A673 (cell line): Measurements from ENCODE around the gene VOPP1. TPM values are rescaled to one million over a fixed set of nuclear protein-coding genes. Genes with fewer than 3 reads are reported as not detected.

Experiments used
- BruUV-seq: library from RNA; stranded (reverse); fragments of 400-500 nt; replicated peaks from 2 replicates; lab custom pipeline; 2021; lab: Mats Ljungman, UMichigan
- CTCF ChIA-PET: fragments of 300-600 bp; sonication (Branson Sonifier 250); formaldehyde crosslinking; loops from one replicate; lab custom pipeline; 2022; ENCODE audit warnings: antibody characterized with exemption; lab: Charles Lee
- POLR2A ChIA-PET: fragments of 300-600 bp; sonication (Branson Sonifier 250); formaldehyde crosslinking; loops from one replicate; lab custom pipeline; 2022; ENCODE audit warnings: antibody characterized with exemption; ENCODE audit not compliant: low non-redundant PET; lab: Charles Lee
- DNase-seq: peaks from one replicate; pipeline ENCODE4 v3.0.0-alpha.2; 2015; ENCODE audit warnings: low spot score
- H3K27ac ChIP-seq: fragments of 200-600 bp; sonication (generic); 2 replicates; pipeline ENCODE4 v1.5.1; 2016; ENCODE audit warnings: mixed run types, low read depth, mild to moderate bottlenecking, mixed read lengths, antibody characterized with exemption, low read length; ENCODE audit not compliant: poor library complexity, severe bottlenecking
- H3K27me3 ChIP-seq: fragments of 200-600 bp; sonication (generic); replicated peaks from 2 replicates; pipeline ENCODE4 v1.6.1; 2017; ENCODE audit warnings: mixed run types, low read depth, mild to moderate bottlenecking, mixed read lengths, antibody characterized with exemption, low read length; ENCODE audit not compliant: insufficient read depth, poor library complexity
- H3K36me3 ChIP-seq: fragments of 200-600 bp; sonication (generic); 2 replicates; pipeline ENCODE4 v1.6.1; 2016; ENCODE audit warnings: mixed run types, mild to moderate bottlenecking, mixed read lengths, antibody characterized with exemption, low read length; ENCODE audit not compliant: insufficient read depth, poor library complexity, severe bottlenecking
- H3K4me1 ChIP-seq: fragments of 200-600 bp; sonication (generic); 2 replicates; pipeline ENCODE4 v1.6.1; 2017; ENCODE audit warnings: mixed run types, mild to moderate bottlenecking, mixed read lengths, antibody characterized with exemption, low read length; ENCODE audit not compliant: insufficient read depth, poor library complexity, severe bottlenecking
- H3K4me3 ChIP-seq: fragments of 200-600 bp; sonication (generic); 2 replicates; pipeline ENCODE4 v1.5.1; 2016; ENCODE audit warnings: low read depth, mixed run types, mild to moderate bottlenecking, mixed read lengths, low read length; ENCODE audit not compliant: poor library complexity, severe bottlenecking
- H3K9me3 ChIP-seq: fragments of 200-600 bp; sonication (generic); 2 replicates; pipeline ENCODE4 v1.6.1; 2016; ENCODE audit warnings: mixed run types, low read depth, mild to moderate bottlenecking, mixed read lengths, antibody characterized with exemption, low read length; ENCODE audit not compliant: poor library complexity, severe bottlenecking
- EZH2 ChIP-seq: fragments of 200-600 bp; sonication (generic); IDR thresholded peaks from 2 replicates; pipeline ENCODE4 v1.6.1; 2017; ENCODE audit warnings: borderline replicate concordance, low read depth, mild to moderate bottlenecking, mixed read lengths, antibody characterized with exemption, low read length; ENCODE audit not compliant: poor library complexity, severe bottlenecking
- intact Hi-C: fragments of 100-400 bp; cut with micrococcal nuclease; formaldehyde crosslinking; loops from one replicate; pipeline ENCODE4 v1.10.0; 2022; ENCODE audit not compliant: unreplicated experiment
- total RNA-seq: library from RNA; stranded (reverse); gene quantifications from 2 replicates; pipeline ENCODE4 v1.2.3, GENCODE V29; 2021
- TF ChIP-seq, protein P1 (sequence below): fragments of 300-800, 200-600 bp; sonication (generic); conservative IDR thresholded peaks from 2 replicates; pipeline ENCODE4 v1.5.1; 2017; ENCODE audit warnings: low read depth, mild to moderate bottlenecking, antibody characterized with exemption, low read length, moderate library complexity, mixed read lengths

VOPP1 gene
- total RNA-seq, 1 experiment from 2014 or later: 49.6 TPM

GRCh38 chr7:55508221-55509011 lies 63.9 kb downstream of the VOPP1 start:
- no peak for DNase-seq
- ChIA-PET POLR2A (no interaction called here), CTCF (no interaction called here)
- H3K9me3 ChIP-seq: no peaks in the 10 kb centered on the region
- BruUV-seq: no TSS peak
- intact Hi-C loops: no loop called here
- H3K4me1 ChIP-seq: no peaks in the 10 kb centered on the region
- TF ChIP-seq, protein P1, sequence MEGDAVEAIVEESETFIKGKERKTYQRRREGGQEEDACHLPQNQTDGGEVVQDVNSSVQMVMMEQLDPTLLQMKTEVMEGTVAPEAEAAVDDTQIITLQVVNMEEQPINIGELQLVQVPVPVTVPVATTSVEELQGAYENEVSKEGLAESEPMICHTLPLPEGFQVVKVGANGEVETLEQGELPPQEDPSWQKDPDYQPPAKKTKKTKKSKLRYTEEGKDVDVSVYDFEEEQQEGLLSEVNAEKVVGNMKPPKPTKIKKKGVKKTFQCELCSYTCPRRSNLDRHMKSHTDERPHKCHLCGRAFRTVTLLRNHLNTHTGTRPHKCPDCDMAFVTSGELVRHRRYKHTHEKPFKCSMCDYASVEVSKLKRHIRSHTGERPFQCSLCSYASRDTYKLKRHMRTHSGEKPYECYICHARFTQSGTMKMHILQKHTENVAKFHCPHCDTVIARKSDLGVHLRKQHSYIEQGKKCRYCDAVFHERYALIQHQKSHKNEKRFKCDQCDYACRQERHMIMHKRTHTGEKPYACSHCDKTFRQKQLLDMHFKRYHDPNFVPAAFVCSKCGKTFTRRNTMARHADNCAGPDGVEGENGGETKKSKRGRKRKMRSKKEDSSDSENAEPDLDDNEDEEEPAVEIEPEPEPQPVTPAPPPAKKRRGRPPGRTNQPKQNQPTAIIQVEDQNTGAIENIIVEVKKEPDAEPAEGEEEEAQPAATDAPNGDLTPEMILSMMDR: no peak
- no peak for TF ChIP-seq EZH2
- no peaks in the 10 kb centered on the region for H3K27me3 ChIP-seq
- no peak overlapping the region for H3K4me3 ChIP-seq
- H3K36me3 ChIP-seq: no peaks in the 10 kb centered on the region
- H3K27ac ChIP-seq: no peak overlapping the region

DNA sequence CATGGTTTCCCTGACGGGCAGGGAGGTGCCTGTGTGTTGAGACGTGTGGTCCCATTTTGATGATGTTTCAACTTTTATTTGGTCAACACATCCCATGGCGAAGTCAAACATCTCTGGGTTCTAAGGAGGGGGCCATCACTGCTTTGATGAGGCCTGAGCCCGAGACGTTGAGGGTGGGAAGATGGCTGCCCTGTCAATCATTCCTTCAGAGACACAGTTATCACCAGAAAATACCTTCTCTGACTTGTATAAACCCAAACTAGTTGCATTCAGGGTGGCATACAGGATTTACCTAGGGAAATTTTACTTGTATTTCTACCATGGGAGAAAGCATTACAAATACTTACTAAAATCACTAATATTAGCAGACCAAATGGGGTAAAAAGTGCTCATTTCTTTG lies 64.6 kb downstream of the VOPP1 start:
- Histone ChIP-seq H3K27ac (no peak overlapping the region), H3K9me3 (no peaks in the 10 kb centered on the region), H3K4me3 (no peak overlapping the region), H3K36me3 (no peaks in the 10 kb centered on the region), H3K27me3 (no peaks in the 10 kb centered on the region), H3K4me1 (no peaks in the 10 kb centered on the region)
- no peak for DNase-seq
- TF ChIP-seq, protein P1: no peak
- TF ChIP-seq EZH2: no peak
- intact Hi-C loops: no loop called here
- ChIA-PET POLR2A (no interaction called here), CTCF (no interaction called here)
- BruUV-seq: no TSS peak

GRCh38 chr7:55504967-55505658 lies 67.2 kb downstream of the VOPP1 start:
- intact Hi-C loops: no loop called here
- CTCF ChIA-PET: no interaction called here
- H3K9me3 ChIP-seq: no peaks in the 10 kb centered on the region
- no peaks in the 10 kb centered on the region for H3K36me3 ChIP-seq
- BruUV-seq: no TSS peak
- no peak overlapping the region for H3K27ac ChIP-seq
- H3K4me1 ChIP-seq: no peaks in the 10 kb centered on the region
- no peak overlapping the region for H3K4me3 ChIP-seq
- TF ChIP-seq, protein P1: no peak
- no peak for TF ChIP-seq EZH2
- POLR2A ChIA-PET: no interaction called here
- H3K27me3 ChIP-seq: no peaks in the 10 kb centered on the region
- DNase-seq: no peak
